Dermis microvascular lymphatic vessel endothelial cell (primary cell): Measurements from ENCODE around the gene MAMSTR. TPM values are rescaled to one million over a fixed set of nuclear protein-coding genes. Genes with fewer than 3 reads are reported as not detected.
"Not testable (repeated sequence)": the region's sequence is repeated elsewhere in the genome, so short reads cannot be mapped to it uniquely, and the experiment has no call there.

ENCODE experiments used
- DNase-seq, 2 donors: peaks; one replicate each; pipeline versions ENCODE4 v3.0.0 to v3.0.0-alpha.2; 2010; ENCODE audit warnings: low read depth in 2 of 2
- total RNA-seq: library from RNA; depleted of rRNA; stranded (reverse); fragments of >200 nt; gene quantifications from 2 replicates; pipeline ENCODE4 v1.2.1, GENCODE V29; 2014

MAMSTR gene
- total RNA-seq, 1 donor from 2014 or later = under 0.01 TPM

DNA sequence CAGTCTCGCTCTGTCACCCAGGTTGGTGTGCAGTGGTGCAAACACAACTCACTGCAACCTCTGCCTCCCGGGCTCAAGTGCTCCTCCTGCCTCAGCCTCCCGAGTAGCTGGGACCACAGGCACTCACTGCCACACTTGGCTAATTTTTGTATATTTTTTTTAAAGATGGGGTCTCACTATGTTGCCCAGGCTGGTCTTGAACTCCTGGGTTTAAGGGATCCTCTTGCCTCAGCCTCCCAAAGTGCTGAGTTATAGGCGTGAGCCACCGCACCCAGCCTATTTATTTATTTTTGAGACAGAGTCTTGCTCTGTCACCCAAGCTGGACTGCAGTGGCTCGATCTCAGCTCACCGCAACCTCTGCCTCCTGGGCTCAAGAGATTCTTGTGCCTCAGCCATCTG, 32.9 kb downstream of the MAMSTR start:
- DNase-seq = not testable (repeated sequence)

GRCh38 chr19:48686088-48686487, 33.4 kb downstream of the MAMSTR start:
- DNase-seq = no peak

DNA sequence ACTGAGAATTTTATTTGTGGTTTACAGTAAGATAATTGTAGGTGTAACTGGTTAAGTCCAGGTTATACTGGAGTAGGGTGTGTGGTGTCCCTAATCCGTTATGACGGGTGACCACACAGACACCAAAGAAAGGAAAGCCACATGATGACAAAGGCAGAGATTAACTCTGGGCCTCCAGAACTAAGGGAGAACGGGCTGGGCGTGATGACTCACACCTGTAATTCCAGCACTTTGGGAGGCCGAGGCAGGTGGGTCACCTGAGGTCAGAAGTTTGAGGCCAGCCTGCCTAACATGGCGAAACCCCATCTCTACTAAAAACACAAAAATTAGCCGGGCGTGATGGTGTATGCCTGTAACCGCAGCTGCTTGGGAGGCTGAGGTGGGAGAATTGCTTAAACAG, 33.9 kb downstream of the MAMSTR start:
- DNase-seq = no peak

DNA sequence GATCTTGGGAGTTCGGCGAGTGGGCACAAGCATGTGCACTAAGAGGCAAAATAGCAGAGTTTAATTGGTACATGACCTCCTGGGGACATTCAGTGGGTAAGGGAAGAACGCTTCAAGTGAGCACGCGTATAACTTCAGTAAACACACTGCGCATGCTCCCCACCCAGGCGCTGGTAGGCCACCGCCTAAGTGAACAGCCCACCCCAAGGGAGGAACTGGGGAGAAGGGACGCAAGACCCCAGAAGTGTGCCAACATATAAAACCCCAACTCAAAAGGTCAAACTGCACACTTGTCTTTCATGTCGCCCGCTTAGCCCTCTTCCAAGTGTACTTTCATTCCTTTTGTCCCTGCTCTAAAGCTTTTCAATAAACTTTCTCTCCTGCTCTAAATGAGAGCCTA, 36.2 kb downstream of the MAMSTR start:
- DNase-seq = peak; percentile 39 to 57

DNA sequence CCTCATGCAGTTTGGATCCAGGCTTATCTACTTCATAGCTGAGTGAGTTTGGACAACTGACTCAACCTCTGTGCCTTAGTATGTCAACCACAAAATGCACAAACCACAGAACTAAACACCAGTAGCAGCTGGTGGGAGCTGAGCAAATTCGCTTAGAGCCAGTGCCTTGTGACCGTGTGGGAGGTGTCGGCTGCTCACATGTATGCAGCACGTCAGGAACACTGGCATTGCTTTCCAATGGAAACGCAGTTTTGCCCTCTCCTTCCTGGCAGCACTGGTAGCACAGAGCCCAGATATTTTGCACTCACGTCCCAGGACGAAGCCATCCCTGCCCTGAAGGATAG, 38.4 kb downstream of the MAMSTR start:
- DNase-seq = no peak

DNA sequence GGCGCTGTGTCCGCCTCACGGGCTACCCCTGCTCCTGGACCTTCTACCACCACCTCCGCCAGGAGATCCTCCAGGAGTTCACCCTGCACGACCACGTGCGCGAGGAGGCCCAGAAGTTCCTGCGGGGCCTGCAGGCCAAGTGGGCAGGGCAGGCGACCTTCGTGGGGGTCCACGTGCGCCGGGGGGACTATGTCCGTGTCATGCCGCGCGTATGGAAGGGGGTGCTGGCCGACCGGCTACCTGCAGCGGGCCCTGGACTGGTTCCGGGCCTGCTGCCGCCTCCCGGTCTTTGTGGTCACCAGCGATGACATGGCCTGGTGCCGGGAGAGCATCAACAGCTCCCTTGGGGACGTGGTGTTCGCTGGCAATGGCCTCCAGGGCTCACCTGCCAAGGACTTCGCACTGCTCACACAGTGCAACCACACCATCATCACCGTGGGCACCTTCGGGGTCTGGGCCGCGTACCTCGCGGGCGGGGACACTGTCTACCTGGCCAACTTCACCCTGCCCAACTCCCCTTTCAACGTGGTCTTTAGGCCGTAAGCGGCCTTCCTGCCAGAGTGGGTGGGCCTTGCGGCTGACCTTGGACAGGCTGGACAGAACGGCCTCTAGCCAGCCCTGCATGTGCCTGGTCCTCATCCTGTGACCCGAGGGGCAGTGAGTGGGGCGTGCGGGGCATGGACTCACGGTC, 38.9 kb downstream of the MAMSTR start:
- DNase-seq = no peak

GRCh38 chr19:48680006-48680405, 39.5 kb downstream of the MAMSTR start:
- DNase-seq = not testable (repeated sequence)

GRCh38 chr19:48678201-48678600, 41.3 kb downstream of the MAMSTR start:
- no peak for DNase-seq

GRCh38 chr19:48676887-48677286, 42.6 kb downstream of the MAMSTR start:
- no peak for DNase-seq

DNA sequence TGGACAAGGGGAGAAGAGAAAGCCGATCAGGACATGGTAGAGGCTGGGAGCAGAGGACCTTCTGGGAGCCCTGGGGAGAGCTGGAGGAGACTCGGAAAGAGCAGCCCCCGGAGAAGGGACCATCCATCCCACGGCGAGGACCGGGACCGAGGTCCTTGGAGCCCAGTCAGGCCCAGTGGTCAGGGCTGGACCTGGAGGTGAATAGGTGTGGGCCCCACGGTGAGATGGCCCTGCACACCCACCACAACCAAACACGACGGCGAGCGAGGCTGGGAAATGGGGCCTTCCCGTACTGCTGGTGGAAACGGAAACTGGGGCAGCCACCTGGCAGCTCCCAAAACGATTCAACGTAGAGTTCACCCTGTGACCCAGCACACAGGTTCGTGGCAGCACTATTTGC, 43.0 kb downstream of the MAMSTR start:
- DNase-seq = no peak

- peak; percentile 65 to 81 for DNase-seq
These were observed 44.4 kb downstream of the MAMSTR start for GRCh38 chr19:48674921-48675824.

- no peak for DNase-seq
These were observed 45.2 kb downstream of the MAMSTR start for GRCh38 chr19:48674216-48674809.

DNA sequence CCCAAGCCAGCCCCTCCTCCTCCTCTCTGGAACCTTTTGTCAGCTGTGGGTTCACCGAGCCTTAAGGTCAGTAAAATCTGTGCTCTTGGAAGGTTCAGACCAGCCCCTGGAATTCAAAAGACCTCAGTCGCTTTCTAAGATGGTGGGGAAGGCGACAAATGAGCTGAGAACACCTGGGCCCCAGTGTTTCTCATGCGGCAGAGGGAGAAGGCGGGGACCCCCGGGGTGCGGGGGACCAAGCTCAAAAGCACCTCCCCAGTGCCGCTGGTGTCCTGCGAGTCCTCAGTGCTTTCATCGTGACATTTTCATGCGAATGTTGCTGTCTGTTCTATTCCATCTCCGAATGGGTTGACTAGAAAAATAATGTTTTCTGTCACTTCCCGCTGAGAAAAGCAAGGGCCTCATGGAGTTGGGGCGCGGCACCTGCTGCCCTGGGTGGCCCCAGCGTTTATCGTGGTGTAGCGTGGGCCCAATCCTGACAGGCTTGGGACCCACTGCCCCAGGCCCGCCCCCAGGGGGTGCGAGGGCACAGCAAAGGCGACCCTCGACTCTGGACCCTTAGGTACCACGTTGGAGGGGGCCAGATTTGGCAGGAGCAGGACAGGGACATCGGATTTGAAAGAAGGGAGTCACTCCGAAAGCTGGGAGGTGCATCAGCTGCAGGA, 46.0 kb downstream of the MAMSTR start:
- DNase-seq = no peak

GRCh38 chr19:48672994-48673393, 46.5 kb downstream of the MAMSTR start, which contains the start of gene NTN5:
TSS of gene NTN5 (minus strand) at chr19:48673017. CDS start at chr19:48670986, 2,031 bp downstream.
- DNase-seq = no peak

- DNase-seq = no peak
These were observed 48.0 kb downstream of the MAMSTR start for GRCh38 chr19:48671446-48671995.

- no peak for DNase-seq
These were observed 48.7 kb downstream of the MAMSTR start for GRCh38 chr19:48670699-48671445.

DNA sequence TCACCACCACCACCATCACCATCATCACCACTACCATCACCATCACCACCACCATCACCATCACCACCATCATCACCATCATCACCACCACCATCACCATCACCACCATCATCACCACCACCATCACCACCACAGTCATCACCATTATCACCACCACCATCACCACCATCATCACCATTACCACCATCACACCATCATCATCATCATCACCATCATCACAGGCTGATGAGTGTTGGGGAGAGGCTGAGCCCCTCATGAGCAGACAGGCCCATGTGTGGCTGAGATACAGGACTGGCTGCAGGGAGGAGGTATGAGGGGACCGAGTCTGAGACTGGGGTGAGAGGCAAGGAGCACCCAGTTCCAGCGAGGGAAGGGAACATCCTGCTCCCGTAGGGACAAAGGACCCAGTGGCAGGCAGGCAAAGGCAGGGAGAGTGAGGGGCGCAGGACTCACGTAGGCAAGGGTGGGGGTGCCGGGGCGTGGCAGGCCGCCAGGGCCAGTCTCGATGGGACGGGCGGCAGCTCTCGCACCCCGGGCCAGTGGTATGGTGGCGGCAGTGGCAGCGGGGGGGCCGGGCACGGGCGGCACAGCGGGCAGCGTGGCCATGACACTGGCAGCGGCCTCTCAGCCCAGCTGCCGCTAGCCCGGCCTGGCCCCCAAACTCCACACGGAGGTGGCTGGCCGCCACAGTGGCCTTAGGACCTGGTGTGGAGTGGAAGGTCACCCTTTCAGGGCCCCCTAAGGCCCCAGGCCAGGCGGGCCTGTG, 49.4 kb downstream of the MAMSTR start:
- DNase-seq = no peak

DNA sequence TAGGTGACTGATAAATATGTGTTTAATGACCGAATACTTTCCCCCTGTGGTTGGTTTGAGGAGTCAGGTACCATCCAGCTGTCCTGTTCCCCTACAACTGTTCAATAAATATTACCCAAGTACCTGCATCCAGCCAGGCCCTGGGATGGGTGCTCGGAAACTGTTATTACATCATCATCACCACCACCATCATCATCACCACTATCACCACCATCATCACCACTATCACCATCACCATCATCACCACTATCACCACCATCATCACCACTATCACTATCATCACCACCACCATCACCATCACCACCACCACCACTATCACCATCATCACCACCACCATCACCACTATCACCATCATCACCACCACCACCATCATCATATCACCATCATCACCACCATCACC, 50.8 kb downstream of the MAMSTR start:
- DNase-seq = no peak

DNA sequence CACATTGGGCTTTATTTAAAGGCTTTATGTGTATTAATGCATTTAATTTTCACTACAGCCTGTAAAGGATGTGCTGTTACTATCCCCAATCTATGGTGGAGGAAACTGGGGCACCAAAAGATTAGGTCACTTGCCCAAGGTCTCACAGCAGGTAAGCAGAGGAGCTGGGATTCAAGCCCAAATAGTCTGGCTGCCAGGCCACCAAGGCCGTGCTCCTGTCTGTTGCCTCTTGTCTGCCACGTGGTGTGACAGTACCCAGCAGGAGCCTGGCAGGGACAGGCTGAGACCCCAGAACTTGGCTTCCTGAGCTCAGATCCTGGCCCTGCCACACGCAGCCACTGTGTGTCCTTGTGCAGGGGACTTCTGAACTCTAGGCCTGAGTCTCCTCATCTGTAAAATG, 51.2 kb downstream of the MAMSTR start:
- no peak for DNase-seq

GRCh38 chr19:48665786-48666185, 53.7 kb downstream of the MAMSTR start:
- no peak for DNase-seq
